HG03025 (cell line): ENCODE measurements around the gene RELA.

Experiments used
- ATAC-seq: cut with Tn5 transposase; IDR thresholded peaks from one replicate; pipeline ENCODE4 v1.9.1; 2021; ENCODE audit warnings: mild to moderate bottlenecking, moderate library complexity; ENCODE audit not compliant: unreplicated experiment, low FRiP score

Gene RELA

GRCh38 chr11:65634905-65635731 is 27.6 kb downstream of the RELA start:
- ATAC-seq: no peak

GRCh38 chr11:65634440-65634839 is 28.3 kb downstream of the RELA start:
- no peak for ATAC-seq

- ATAC-seq: no peak
Measured at GRCh38 chr11:65634109-65634436, 28.6 kb downstream of the RELA start.

GRCh38 chr11:65633390-65634108 is 29.2 kb downstream of the RELA start:
- no peak for ATAC-seq

DNA sequence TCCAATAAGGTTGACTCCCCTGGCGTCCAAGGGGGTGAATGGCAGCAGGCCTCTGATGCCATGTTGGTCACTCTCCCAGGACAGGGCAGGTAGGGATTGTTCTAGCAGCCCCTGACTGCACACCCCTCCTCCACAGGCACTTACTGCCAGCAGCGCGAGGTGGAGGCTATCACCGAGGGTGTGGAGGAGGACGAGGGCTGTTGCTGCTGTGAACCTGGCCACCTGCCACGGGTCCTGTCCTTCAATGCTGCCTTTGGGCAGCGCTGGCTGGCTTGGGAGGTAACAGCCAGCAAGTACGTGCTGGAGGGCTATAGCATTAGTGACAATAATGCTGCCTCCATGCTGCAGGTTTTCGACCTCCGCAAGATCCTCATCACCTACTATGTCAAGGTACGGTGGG is 32.5 kb downstream of the RELA start:
- no peak for ATAC-seq

DNA sequence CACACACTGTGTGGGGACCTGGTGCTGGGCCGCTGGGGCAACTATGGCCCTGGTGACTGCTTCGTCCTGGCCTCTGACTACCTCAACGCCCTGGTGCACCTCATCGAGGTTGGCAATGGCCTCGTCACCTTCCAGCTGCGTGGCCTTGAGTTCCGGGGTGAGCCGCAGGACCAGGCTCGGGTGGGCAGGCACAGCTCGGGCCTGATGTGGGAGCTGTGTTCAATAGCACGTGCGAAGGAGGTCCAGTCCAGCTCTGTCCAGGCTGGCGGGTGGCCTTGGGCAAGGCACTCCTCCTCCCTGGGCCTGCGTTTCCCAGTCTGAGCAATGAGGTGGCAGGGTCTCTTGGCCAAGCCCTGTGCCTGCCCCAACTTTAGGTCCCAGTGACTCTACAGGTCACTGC is 33.1 kb downstream of the RELA start:
- no peak for ATAC-seq

GRCh38 chr11:65627202-65627601 is 35.5 kb downstream of the RELA start:
- ATAC-seq: no peak

DNA sequence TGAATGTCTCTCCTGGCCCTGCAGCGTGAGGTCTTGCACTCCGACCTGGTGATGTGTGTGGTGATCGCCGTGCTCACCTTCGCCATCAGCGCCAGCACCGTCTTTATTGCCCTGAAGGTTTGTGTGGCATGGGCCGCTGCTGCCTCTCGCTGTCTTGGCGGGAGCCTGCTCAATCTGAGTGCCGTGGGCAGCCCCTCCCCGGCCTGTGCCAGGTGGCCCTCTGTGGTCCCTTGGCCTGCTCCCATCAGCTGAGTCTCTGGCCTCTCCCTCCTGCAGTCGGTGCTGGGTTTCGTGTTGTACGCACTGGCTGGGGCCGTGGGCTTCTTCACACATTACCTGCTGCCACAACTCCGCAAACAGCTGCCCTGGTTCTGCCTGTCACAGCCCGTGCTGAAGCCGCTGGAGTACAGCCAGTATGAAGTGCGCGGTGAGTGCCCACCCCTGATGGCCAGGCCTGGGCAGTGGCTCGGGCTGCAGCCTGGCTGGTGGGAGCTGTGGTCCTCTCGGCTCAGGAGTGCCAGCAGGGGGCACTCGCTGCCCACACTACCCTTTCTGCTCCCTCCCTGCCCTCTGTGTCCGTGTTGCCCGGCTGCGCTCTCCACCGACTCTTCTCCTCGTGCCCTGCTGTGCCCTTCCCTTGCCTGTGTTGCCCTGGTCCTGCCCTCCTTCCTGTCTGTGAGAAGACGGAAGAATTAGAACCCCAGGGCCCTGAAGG is 36.9 kb downstream of the RELA start:
- ATAC-seq: no peak

DNA sequence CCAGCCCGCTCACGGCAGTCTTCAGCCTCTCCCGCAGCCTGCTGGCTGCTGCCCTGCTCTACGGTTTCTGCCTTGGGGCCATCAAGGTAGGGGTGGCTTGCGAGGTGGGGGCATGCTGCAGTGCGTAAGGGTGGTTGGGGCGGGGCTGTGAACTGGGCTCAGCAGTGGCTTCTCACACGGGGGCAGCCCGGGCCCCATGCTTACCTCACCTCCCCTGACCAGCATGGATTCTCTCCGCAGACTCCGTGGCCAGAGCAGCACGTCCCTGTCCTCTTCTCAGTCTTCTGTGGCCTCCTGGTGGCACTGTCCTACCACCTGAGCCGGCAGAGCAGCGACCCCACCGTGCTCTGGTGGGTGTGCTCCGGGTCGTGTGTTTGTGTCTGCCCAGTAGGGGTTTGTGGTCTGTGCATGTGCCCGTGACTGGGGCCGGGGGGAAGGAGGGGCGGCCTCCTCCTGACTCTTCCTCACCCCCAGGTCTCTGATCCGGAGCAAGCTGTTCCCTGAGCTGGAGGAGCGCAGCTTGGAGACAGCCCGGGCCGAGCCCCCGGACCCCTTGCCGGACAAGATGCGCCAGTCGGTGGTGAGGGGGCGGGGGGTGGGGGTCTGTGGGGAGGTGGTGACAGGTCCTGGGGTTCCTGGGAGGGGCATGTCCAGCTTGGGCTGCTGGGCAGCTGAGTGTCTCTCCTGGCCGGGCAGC is 37.6 kb downstream of the RELA start:
- ATAC-seq: no peak

- ATAC-seq: no peak
Measured at GRCh38 chr11:65623852-65624616, 38.7 kb downstream of the RELA start.

DNA sequence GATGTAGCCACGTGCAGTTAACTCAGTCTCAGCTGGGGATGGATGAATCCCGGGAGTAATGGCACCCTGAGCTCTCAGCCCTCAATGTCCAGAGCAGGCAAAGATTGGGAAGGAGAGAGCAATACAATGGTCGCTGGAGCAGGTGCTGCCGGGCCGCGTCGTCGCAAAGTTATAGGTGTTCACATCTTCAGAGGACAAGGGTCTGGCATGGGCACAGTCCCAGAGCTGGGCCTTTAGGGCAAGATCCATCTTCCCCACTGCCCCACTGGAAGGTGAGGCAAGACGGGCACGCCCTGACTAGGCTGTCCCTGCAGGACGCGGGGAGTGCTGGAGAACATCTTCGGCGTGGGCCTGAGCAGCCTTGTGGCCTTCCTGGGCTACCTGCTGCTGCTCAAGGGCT is 39.5 kb downstream of the RELA start:
- ATAC-seq: no peak

GRCh38 chr11:65622011-65622410 is 40.7 kb downstream of the RELA start:
- no peak for ATAC-seq

- ATAC-seq: no peak
Measured at GRCh38 chr11:65621460-65621859, 41.3 kb downstream of the RELA start.

DNA sequence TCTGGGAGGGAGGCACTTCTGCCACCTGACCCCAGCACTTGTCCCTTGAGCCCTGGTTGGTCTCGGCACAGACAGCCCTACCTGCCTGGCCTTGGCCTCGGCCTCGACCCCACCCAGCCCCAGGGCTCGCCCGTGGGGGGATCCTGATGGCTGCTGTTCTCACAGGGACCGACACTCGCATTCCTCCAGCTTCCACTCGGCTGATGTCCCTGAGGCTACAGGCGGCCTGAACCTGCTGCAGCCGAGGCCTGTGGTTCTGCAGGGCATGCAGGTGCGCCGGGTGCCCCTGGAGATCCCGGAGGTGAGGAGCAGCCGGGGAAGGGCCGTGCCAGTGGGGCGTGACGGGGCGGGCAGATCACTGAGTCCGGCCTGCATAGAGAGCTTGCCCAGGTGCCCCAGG is 42.0 kb downstream of the RELA start:
- ATAC-seq: no peak

- no peak for ATAC-seq
Measured at GRCh38 chr11:65619281-65619928, 43.3 kb downstream of the RELA start.

- ATAC-seq: no peak
Measured at GRCh38 chr11:65618763-65619162, 44.0 kb downstream of the RELA start.

DNA sequence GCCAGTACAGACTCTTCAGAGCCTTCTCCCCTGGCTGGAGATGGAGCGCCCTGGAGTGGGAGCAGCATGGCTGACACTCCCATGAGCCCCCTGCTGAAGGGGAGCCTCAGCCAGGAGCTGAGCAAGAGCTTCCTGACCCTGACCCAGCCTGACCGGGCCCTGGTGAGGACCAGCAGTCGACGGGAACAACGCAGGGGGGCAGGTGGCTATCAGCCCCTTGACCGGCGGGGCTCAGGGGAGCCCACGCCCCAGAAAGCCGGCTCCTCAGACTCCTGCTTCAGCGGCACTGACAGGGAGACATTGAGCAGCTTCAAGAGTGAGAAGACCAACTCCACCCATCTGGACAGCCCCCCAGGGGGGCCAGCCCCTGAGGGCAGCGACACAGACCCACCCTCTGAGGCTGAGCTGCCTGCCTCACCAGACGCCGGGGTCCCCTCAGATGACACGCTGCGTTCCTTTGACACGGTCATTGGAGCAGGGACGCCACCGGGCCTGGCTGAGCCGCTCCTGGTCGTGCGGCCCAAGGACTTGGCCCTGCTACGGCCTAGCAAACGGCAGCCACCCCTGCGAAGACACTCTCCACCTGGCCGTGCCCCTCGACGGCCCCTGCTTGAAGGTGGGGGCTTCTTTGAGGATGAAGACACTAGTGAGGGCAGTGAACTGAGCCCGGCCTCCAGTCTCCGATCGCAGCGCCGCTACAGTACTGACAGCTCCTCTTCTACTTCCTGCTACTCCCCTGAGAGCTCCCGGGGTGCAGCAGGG is 44.5 kb downstream of the RELA start:
- ATAC-seq: no peak

GRCh38 chr11:65617136-65617850 is 45.4 kb downstream of the RELA start:
- ATAC-seq: no peak
